ENCODE results near the gene SFRP5. TPM values are rescaled to one million over a fixed set of nuclear protein-coding genes. Genes with fewer than 3 reads are reported as not detected.

Gene SFRP5
- total RNA-seq, 5 donors from 2014 or later (not counting 1 experiment from before 2014, with no cell fraction given): 0.76 to 3.1 (median 2.2) TPM

GRCh38 chr10:97782455-97783228 lies 10.8 kb upstream of the SFRP5 start:
- POLR2A ChIA-PET: no interaction called here
- H3K4me3 Mint-ChIP-seq: peak overlapping the region in 2 of 3 donors; percentile 37 to 78

GRCh38 chr10:97781618-97782331 lies 10.0 kb upstream of the SFRP5 start:
- no peaks in the 10 kb centered on the region for H3K27me3 Mint-ChIP-seq
- Histone ChIP-seq H3K9me3 (no peaks in the 10 kb centered on the region), H3K36me3 (ENCODE audit: control insufficient read depth in 2 of 2, extremely low read depth in 1 of 2, insufficient read depth in 1 of 2, low read length in 1 of 2) (no peaks in the 10 kb centered on the region), H3K27me3 (replicated peaks in 1 of 2; ENCODE audit: control insufficient read depth in 2 of 2, extremely low read depth in 1 of 2, insufficient read depth in 2 of 2, low read length in 1 of 2) (no peaks in the 10 kb centered on the region), H3K4me1 (ENCODE audit: control insufficient read depth in 1 of 2, extremely low read depth in 1 of 2, insufficient read depth in 2 of 2, low read length in 2 of 2) (peaks cover 27 to 33% of the 10 kb centered on the region in 2 experiments), H3K27ac (ENCODE audit: low read length) (peak overlapping the region; percentile 69), H3K4me3 (ENCODE audit: control insufficient read depth in 1 of 2, extremely low read depth in 1 of 2, low read length in 1 of 2) (peak overlapping the region in 1 of 2 donors; percentile 44)
- H3K4me1 Mint-ChIP-seq: peaks cover 34 to 38% (median 36%) of the 10 kb centered on the region in 3 donors
- POLR2A ChIA-PET: no interaction called here
- 29% methylated on average over 11 of the region's 14 CpGs for WGBS (ENCODE audit: insufficient coverage)
- no peaks in the 10 kb centered on the region for H3K9me3 Mint-ChIP-seq
- ATAC-seq (replicated peaks in 1 of 4): peak; percentile 87 to 94 (median 93)
- H3K27ac Mint-ChIP-seq: peak overlapping the region; percentile 94 to 98
- H3K4me3 Mint-ChIP-seq: peak overlapping the region; percentile 14 to 78 (median 35)
- CTCF ChIA-PET: no interaction called here
- DNase-seq: peak in 28 of 35 experiments; percentile 7 to 61 (median 30)
- H3K36me3 Mint-ChIP-seq: no peaks in the 10 kb centered on the region

More at GRCh38 chr10:97782455-97783228, 10.8 kb upstream of the SFRP5 start:
- ATAC-seq (replicated peaks in 1 of 4) (no peak), DNase-seq (no peak)
- no peaks in the 10 kb centered on the region for H3K9me3 ChIP-seq
- no peaks in the 10 kb centered on the region for H3K36me3 Mint-ChIP-seq
- CTCF ChIA-PET: interaction anchor here in 1 of 2 donors (0.6 kb wide), 1 partner anchor 24 kb away, joined by 3 read pairs; no protein-coding TSS in a partner anchor
- H3K27ac Mint-ChIP-seq: peak overlapping the region; percentile 94 to 98
- peak overlapping the region; percentile 69 for H3K27ac ChIP-seq (ENCODE audit: low read length)
- 45% methylated on average over 3 of the region's 11 CpGs for WGBS (ENCODE audit: insufficient coverage)
- peaks cover 0 to 4% of the 10 kb centered on the region in 2 experiments for H3K27me3 ChIP-seq (replicated peaks in 1 of 2; ENCODE audit: control insufficient read depth in 2 of 2, extremely low read depth in 1 of 2, insufficient read depth in 2 of 2, low read length in 1 of 2)
- no peaks in the 10 kb centered on the region for H3K27me3 Mint-ChIP-seq
- H3K36me3 ChIP-seq (ENCODE audit: control insufficient read depth in 2 of 2, extremely low read depth in 1 of 2, insufficient read depth in 1 of 2, low read length in 1 of 2): no peaks in the 10 kb centered on the region
- no peak overlapping the region for H3K4me3 ChIP-seq (ENCODE audit: control insufficient read depth in 1 of 2, extremely low read depth in 1 of 2, low read length in 1 of 2)
- H3K4me1 ChIP-seq (ENCODE audit: control insufficient read depth in 1 of 2, extremely low read depth in 1 of 2, insufficient read depth in 2 of 2, low read length in 2 of 2): peaks cover 27 to 33% of the 10 kb centered on the region in 2 experiments
- H3K4me1 Mint-ChIP-seq: peaks cover 34 to 38% (median 36%) of the 10 kb centered on the region in 3 donors
- no peaks in the 10 kb centered on the region for H3K9me3 Mint-ChIP-seq

GRCh38 chr10:97780841-97781617 lies 9.2 kb upstream of the SFRP5 start:
- ChIA-PET POLR2A (no interaction called here), CTCF (interaction anchor here in 1 of 2 donors (0.6 to 1.4 kb wide), 2 partner anchors 13 to 14 kb away, joined by 3 to 5 read pairs; no protein-coding TSS in a partner anchor)
- Histone ChIP-seq H3K36me3 (ENCODE audit: control insufficient read depth in 2 of 2, extremely low read depth in 1 of 2, insufficient read depth in 1 of 2, low read length in 1 of 2) (no peaks in the 10 kb centered on the region), H3K9me3 (no peaks in the 10 kb centered on the region), H3K4me3 (ENCODE audit: control insufficient read depth in 1 of 2, extremely low read depth in 1 of 2, low read length in 1 of 2) (no peak overlapping the region), H3K27ac (ENCODE audit: low read length) (peak overlapping the region; percentile 69), H3K4me1 (ENCODE audit: control insufficient read depth in 1 of 2, extremely low read depth in 1 of 2, insufficient read depth in 2 of 2, low read length in 2 of 2) (peaks cover 27 to 33% of the 10 kb centered on the region in 2 experiments), H3K27me3 (replicated peaks in 1 of 2; ENCODE audit: control insufficient read depth in 2 of 2, extremely low read depth in 1 of 2, insufficient read depth in 2 of 2, low read length in 1 of 2) (no peaks in the 10 kb centered on the region)
- no peak for ATAC-seq (replicated peaks in 1 of 4)
- Mint-ChIP-seq H3K36me3 (no peaks in the 10 kb centered on the region), H3K9me3 (no peaks in the 10 kb centered on the region), H3K4me3 (peak overlapping the region in 1 of 3 donors; percentile 78), H3K27ac (peak overlapping the region; percentile 94 to 98), H3K27me3 (no peaks in the 10 kb centered on the region), H3K4me1 (peaks cover 34 to 38% (median 36%) of the 10 kb centered on the region in 3 donors)
- 86% methylated on average over 7 of the region's 7 CpGs for WGBS (ENCODE audit: insufficient coverage)
- DNase-seq: no peak

- H3K27me3 Mint-ChIP-seq: no peaks in the 10 kb centered on the region
These were observed 8.2 kb upstream of the SFRP5 start for GRCh38 chr10:97779975-97780374.

GRCh38 chr10:97779492-97779891 lies 7.7 kb upstream of the SFRP5 start:
- Mint-ChIP-seq H3K36me3 (no peaks in the 10 kb centered on the region), H3K27ac (peak overlapping the region in 1 of 2 donors; percentile 1), H3K4me1 (peaks cover 34 to 38% (median 36%) of the 10 kb centered on the region in 3 donors), H3K9me3 (no peaks in the 10 kb centered on the region), H3K4me3 (no peak overlapping the region), H3K27me3 (peaks cover 0 to 2% of the 10 kb centered on the region in 2 donors)
- Histone ChIP-seq H3K36me3 (ENCODE audit: control insufficient read depth in 2 of 2, extremely low read depth in 1 of 2, insufficient read depth in 1 of 2, low read length in 1 of 2) (no peaks in the 10 kb centered on the region), H3K27ac (ENCODE audit: low read length) (no peak overlapping the region), H3K9me3 (no peaks in the 10 kb centered on the region), H3K4me3 (ENCODE audit: control insufficient read depth in 1 of 2, extremely low read depth in 1 of 2, low read length in 1 of 2) (no peak overlapping the region), H3K4me1 (ENCODE audit: control insufficient read depth in 1 of 2, extremely low read depth in 1 of 2, insufficient read depth in 2 of 2, low read length in 2 of 2) (peaks cover 27 to 33% of the 10 kb centered on the region in 2 experiments), H3K27me3 (replicated peaks in 1 of 2; ENCODE audit: control insufficient read depth in 2 of 2, extremely low read depth in 1 of 2, insufficient read depth in 2 of 2, low read length in 1 of 2) (peaks cover 0 to 5% of the 10 kb centered on the region in 2 experiments)
- POLR2A ChIA-PET: no interaction called here
- ATAC-seq (replicated peaks in 1 of 4) (no peak), DNase-seq (no peak)
- CTCF ChIA-PET: interaction anchor here in 1 of 2 donors (0.5 to 0.6 kb wide), 2 partner anchors 11 to 22 kb away, joined by 3 to 9 read pairs; no protein-coding TSS in a partner anchor
- WGBS (ENCODE audit: insufficient coverage): 80% methylated on average over 2 of the region's 4 CpGs

More at GRCh38 chr10:97779975-97780374, 8.2 kb upstream of the SFRP5 start:
- no peaks in the 10 kb centered on the region for H3K36me3 Mint-ChIP-seq
- Histone ChIP-seq H3K4me1 (ENCODE audit: control insufficient read depth in 1 of 2, extremely low read depth in 1 of 2, insufficient read depth in 2 of 2, low read length in 2 of 2) (peaks cover 27 to 33% of the 10 kb centered on the region in 2 experiments), H3K9me3 (no peaks in the 10 kb centered on the region), H3K27ac (ENCODE audit: low read length) (no peak overlapping the region), H3K36me3 (ENCODE audit: control insufficient read depth in 2 of 2, extremely low read depth in 1 of 2, insufficient read depth in 1 of 2, low read length in 1 of 2) (no peaks in the 10 kb centered on the region), H3K27me3 (replicated peaks in 1 of 2; ENCODE audit: control insufficient read depth in 2 of 2, extremely low read depth in 1 of 2, insufficient read depth in 2 of 2, low read length in 1 of 2) (peaks cover 0 to 2% of the 10 kb centered on the region in 2 experiments), H3K4me3 (ENCODE audit: control insufficient read depth in 1 of 2, extremely low read depth in 1 of 2, low read length in 1 of 2) (no peak overlapping the region)
- no peaks in the 10 kb centered on the region for H3K9me3 Mint-ChIP-seq
- WGBS (ENCODE audit: insufficient coverage): 86% methylated on average over 1 of the region's 3 CpGs
- ChIA-PET POLR2A (no interaction called here), CTCF (interaction anchor here in 1 of 2 donors (1.4 kb wide), 1 partner anchor 13 kb away, joined by 3 read pairs; no protein-coding TSS in a partner anchor)
- DNase-seq (no peak), ATAC-seq (replicated peaks in 1 of 4) (no peak)
- peaks cover 34 to 38% (median 36%) of the 10 kb centered on the region in 3 donors for H3K4me1 Mint-ChIP-seq
- H3K27ac Mint-ChIP-seq: peak overlapping the region; percentile 94 to 98
- peak overlapping the region in 1 of 3 donors; percentile 78 for H3K4me3 Mint-ChIP-seq
